Measurements from ENCODE around the gene CDH23. TPM values are rescaled to one million over a fixed set of nuclear protein-coding genes. Genes with fewer than 3 reads are reported as not detected.

CDH23 gene
- total RNA-seq, 2 donors from 2014 or later: 1.1 to 2.8 TPM

DNA sequence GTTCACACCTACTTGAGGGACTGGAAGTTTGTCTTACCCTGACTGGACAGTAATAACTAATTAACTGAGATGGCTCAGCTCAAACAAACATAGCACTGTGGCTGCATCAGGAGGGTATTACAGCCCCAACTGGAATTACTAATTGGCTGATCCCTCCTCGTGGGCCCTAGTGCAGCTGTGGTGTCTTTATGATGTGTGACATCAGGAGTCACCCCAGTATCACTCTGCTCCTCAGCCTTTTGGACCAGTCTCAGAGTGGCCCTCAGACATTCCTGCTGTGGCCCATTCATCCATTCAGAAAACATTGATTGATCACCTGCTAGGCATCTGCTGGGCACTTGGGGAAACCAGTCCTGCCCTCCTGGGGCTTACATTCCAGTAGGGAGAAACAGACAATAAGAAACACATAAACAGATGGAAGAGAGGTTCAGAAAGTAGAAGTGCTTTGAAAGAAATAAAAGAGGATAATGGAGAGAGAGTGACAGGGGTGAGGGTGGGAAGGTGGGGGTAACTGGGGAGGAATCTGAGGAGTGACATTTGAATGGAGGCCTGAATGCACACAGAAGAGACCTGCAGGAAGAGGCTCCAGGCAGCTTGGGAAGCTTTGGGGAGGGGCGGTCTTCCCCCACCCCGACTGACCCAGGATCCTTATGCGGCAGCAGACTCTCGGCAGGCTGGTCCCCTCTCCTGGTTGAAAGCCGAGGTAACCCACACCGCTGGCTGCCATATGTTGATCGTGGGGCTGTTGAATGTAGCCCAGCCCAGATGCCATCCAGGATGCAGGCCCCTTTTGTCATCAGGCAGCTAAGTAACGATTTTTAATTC is 209.7 kb downstream of the CDH23 start:
- ATAC-seq (replicated peaks in 1 of 2): no peak
- Mint-ChIP-seq H3K4me3 (no peak overlapping the region), H3K36me3 (ENCODE audit: insufficient read depth in 2 of 2) (no peaks in the 10 kb centered on the region), H3K27ac (no peak overlapping the region), H3K4me1 (ENCODE audit: low read depth) (peaks cover 17% of the 10 kb centered on the region), H3K27me3 (ENCODE audit: low read depth) (no peaks in the 10 kb centered on the region), H3K9me3 (no peaks in the 10 kb centered on the region)
- DNase-seq: no peak

- ATAC-seq (replicated peaks in 1 of 2) (no peak), DNase-seq (no peak)
- Mint-ChIP-seq H3K27ac (no peak overlapping the region), H3K27me3 (ENCODE audit: low read depth) (no peaks in the 10 kb centered on the region), H3K36me3 (ENCODE audit: insufficient read depth in 2 of 2) (no peaks in the 10 kb centered on the region), H3K4me3 (no peak overlapping the region), H3K9me3 (no peaks in the 10 kb centered on the region), H3K4me1 (ENCODE audit: low read depth) (peaks cover 15% of the 10 kb centered on the region)
Measured at GRCh38 chr10:71607082-71607443, 210.3 kb downstream of the CDH23 start.

DNA sequence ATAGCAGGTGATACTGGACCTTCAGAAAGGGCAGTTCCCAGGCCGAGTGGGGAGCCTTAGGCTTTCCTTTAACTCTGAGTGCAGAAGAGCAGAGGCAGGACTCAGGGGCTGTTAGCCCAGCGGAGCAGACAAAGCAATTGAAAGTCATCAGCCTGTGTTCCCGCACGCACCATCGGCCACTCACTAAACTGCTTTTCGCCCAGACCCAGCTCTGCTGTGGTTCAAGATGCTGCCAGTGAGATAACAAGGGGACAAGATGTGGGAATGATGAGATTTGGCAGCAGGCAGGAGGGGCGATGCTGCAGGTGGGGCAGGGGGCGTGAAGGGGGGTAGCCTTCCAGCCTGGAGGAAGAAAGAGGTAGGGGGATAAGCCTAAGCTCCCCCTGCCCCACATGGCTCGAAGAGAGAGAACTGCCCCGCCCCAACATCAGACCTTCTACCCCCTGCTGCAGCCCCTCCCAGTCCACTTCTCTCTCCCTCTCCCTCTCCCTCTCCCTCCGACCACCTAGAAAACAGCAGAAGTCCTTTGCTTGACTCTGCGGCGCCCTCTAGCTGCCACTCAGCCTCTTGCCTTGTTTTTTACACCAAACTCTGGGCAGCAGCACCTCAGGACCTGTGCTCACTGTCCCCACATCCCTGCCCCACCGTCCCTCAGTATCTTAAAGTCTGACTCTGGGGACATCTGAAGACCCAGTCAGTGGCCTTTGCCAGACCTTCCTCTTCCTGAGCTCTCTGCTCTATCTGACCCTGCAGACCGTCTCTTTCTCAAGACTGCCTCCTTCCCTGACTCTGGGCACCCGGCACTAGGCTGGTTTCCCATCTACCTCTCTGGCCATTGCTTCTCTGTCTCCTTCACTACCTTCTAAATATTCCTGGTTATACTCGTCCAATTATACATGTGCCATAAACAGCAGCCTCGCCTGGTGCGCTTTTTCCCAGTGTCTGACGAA is 212.4 kb downstream of the CDH23 start:
- no peaks in the 10 kb centered on the region for H3K27me3 Mint-ChIP-seq (ENCODE audit: low read depth)

DNA sequence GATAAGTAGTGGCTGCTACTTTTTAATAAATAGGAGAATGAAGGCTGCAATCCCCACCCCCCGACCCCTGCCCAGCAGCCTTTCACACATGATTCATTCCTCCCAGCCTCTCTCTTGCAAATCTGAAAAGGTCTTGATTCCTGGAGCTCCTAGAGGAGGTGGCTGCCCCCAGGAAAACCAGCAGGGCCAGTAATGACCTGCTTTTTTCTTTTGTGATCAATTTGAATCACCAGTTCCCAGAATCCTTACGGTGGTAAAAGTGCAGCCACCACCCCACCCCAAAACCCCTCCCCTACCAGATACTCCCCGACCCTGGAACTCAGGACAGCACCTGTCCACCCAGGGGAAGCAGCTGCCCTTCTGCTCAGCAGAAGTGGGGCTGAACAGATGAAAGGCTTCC is 213.9 kb downstream of the CDH23 start:
- H3K36me3 Mint-ChIP-seq (ENCODE audit: insufficient read depth in 2 of 2): no peaks in the 10 kb centered on the region
- no peaks in the 10 kb centered on the region for H3K9me3 Mint-ChIP-seq
- H3K4me3 Mint-ChIP-seq: no peak overlapping the region
- no peak for ATAC-seq (replicated peaks in 1 of 2)
- H3K27ac Mint-ChIP-seq: no peak overlapping the region
- no peak for DNase-seq
- no peaks in the 10 kb centered on the region for H3K27me3 Mint-ChIP-seq (ENCODE audit: low read depth)
- H3K4me1 Mint-ChIP-seq (ENCODE audit: low read depth): peaks cover 7% of the 10 kb centered on the region

More for the DNA sequence above, 212.4 kb downstream of the CDH23 start:
- Mint-ChIP-seq H3K9me3 (no peaks in the 10 kb centered on the region), H3K4me3 (no peak overlapping the region), H3K4me1 (ENCODE audit: low read depth) (peaks cover 15% of the 10 kb centered on the region), H3K27ac (no peak overlapping the region), H3K36me3 (ENCODE audit: insufficient read depth in 2 of 2) (no peaks in the 10 kb centered on the region)
- ATAC-seq (replicated peaks in 1 of 2): peak; percentile 51 to 55
- peak; percentile 73 to 74 for DNase-seq

- no peak overlapping the region for H3K27ac Mint-ChIP-seq
- ATAC-seq (replicated peaks in 1 of 2): no peak
Measured at GRCh38 chr10:71611131-71611530, 214.4 kb downstream of the CDH23 start.

DNA sequence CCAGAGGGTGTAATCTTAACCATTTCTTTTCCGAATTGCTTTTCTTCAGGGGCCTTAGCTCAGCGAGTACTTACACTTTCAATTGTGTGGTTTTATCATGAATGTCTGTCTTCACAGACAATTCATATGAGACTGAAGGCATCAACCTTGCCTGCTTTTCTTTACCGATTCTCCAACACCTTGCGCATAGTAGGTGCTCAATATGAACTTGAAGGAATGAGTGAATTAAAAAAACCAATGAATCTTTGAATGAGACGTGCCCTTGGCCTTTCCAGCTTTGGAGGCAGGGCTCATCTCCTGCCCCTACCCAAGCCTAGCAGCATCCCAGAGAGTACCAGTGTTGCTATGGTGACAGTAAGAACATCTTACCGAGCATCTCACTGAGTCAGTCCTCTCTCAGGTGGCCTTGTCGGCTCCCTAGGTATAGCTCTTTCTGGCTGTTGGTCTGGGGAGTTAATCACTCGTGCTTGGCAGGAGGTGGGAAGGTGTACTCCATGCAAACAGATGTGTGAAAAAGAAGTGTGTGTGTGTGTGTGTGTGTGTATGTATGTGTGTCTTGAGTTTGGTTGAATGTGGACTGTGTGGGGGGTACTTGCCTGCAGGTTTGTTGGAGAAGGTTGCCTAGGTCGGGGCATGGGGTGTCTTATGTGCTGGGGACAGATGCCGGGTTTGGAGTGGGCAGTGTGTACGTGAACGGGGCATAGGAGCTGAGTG is 215.1 kb downstream of the CDH23 start:
- no peak for ATAC-seq (replicated peaks in 1 of 2)

More at GRCh38 chr10:71611131-71611530, 214.4 kb downstream of the CDH23 start:
- Mint-ChIP-seq H3K4me1 (ENCODE audit: low read depth) (peaks cover 7% of the 10 kb centered on the region), H3K9me3 (no peaks in the 10 kb centered on the region), H3K4me3 (no peak overlapping the region), H3K27me3 (ENCODE audit: low read depth) (no peaks in the 10 kb centered on the region), H3K36me3 (ENCODE audit: insufficient read depth in 2 of 2) (no peaks in the 10 kb centered on the region)
- no peak for DNase-seq

DNA sequence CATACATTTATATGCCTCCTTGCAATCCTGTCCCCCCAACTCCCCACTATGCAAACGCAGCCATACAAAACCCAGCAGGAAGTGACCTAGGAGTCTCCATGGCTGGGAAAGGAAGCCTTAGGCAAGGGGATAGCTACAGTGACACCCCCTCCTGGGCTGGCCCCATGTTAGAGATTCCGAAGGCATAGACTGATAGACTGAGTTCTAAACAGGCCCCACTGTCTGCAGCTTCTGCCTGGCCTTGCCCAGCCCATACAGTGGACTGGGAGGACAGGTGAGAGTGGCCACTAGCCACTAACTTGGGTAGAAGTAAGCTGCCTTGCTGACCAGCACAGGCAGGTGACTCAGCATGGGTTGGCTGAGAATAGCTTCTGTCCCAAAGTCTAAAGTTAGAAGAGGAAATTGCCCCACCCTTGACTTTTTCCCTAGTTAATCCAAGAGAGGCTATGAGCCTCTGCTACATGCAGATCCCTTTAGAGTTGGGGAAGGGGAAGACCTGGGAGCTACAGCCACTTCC is 216.6 kb downstream of the CDH23 start:
- H3K36me3 Mint-ChIP-seq (ENCODE audit: insufficient read depth in 2 of 2): no peaks in the 10 kb centered on the region
- H3K27me3 Mint-ChIP-seq (ENCODE audit: low read depth): no peaks in the 10 kb centered on the region
- no peak overlapping the region for H3K4me3 Mint-ChIP-seq
- ATAC-seq (replicated peaks in 1 of 2) (no peak), DNase-seq (no peak)
- peaks cover 7% of the 10 kb centered on the region for H3K4me1 Mint-ChIP-seq (ENCODE audit: low read depth)
- no peak overlapping the region for H3K27ac Mint-ChIP-seq
- H3K9me3 Mint-ChIP-seq: no peaks in the 10 kb centered on the region

More for the DNA sequence above, 215.1 kb downstream of the CDH23 start:
- Mint-ChIP-seq H3K4me3 (no peak overlapping the region), H3K36me3 (ENCODE audit: insufficient read depth in 2 of 2) (no peaks in the 10 kb centered on the region), H3K9me3 (no peaks in the 10 kb centered on the region), H3K27me3 (ENCODE audit: low read depth) (no peaks in the 10 kb centered on the region), H3K4me1 (ENCODE audit: low read depth) (peaks cover 7% of the 10 kb centered on the region), H3K27ac (no peak overlapping the region)
- no peak for DNase-seq

- Mint-ChIP-seq H3K36me3 (ENCODE audit: insufficient read depth in 2 of 2) (no peaks in the 10 kb centered on the region), H3K4me3 (no peak overlapping the region), H3K9me3 (no peaks in the 10 kb centered on the region), H3K27ac (no peak overlapping the region), H3K4me1 (ENCODE audit: low read depth) (peaks cover 7% of the 10 kb centered on the region), H3K27me3 (ENCODE audit: low read depth) (no peaks in the 10 kb centered on the region)
- DNase-seq: no peak
- no peak for ATAC-seq (replicated peaks in 1 of 2)
Measured at GRCh38 chr10:71613877-71614276, 217.2 kb downstream of the CDH23 start.

DNA sequence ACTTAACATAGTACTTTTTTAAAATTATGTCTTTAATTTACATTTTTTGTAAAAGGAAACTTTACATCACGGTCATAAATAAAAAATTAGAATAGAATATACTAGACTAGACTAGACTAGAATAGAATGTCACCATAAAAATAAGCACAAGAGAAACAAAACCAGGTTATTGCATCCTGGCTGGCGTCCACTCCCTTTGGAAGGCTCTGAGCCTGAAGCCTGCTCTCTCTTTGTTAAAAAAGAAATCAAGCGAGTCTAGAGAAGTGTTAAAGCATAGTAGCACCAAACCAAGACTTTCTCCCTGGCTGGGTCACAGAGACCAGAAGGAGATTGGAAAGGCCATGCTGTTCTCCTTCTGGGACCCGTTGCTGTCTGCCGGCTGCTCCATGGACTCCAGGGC is 218.2 kb downstream of the CDH23 start:
- DNase-seq (no peak), ATAC-seq (replicated peaks in 1 of 2) (no peak)
- Mint-ChIP-seq H3K27ac (no peak overlapping the region), H3K4me1 (ENCODE audit: low read depth) (no peaks in the 10 kb centered on the region), H3K4me3 (no peak overlapping the region), H3K9me3 (no peaks in the 10 kb centered on the region), H3K36me3 (ENCODE audit: insufficient read depth in 2 of 2) (no peaks in the 10 kb centered on the region), H3K27me3 (ENCODE audit: low read depth) (no peaks in the 10 kb centered on the region)

- Mint-ChIP-seq H3K4me3 (no peak overlapping the region), H3K9me3 (no peaks in the 10 kb centered on the region), H3K27ac (no peak overlapping the region), H3K36me3 (ENCODE audit: insufficient read depth in 2 of 2) (no peaks in the 10 kb centered on the region), H3K27me3 (ENCODE audit: low read depth) (no peaks in the 10 kb centered on the region), H3K4me1 (ENCODE audit: low read depth) (no peaks in the 10 kb centered on the region)
- DNase-seq (no peak), ATAC-seq (replicated peaks in 1 of 2) (no peak)
Measured at GRCh38 chr10:71615538-71616329, 219.0 kb downstream of the CDH23 start.

DNA sequence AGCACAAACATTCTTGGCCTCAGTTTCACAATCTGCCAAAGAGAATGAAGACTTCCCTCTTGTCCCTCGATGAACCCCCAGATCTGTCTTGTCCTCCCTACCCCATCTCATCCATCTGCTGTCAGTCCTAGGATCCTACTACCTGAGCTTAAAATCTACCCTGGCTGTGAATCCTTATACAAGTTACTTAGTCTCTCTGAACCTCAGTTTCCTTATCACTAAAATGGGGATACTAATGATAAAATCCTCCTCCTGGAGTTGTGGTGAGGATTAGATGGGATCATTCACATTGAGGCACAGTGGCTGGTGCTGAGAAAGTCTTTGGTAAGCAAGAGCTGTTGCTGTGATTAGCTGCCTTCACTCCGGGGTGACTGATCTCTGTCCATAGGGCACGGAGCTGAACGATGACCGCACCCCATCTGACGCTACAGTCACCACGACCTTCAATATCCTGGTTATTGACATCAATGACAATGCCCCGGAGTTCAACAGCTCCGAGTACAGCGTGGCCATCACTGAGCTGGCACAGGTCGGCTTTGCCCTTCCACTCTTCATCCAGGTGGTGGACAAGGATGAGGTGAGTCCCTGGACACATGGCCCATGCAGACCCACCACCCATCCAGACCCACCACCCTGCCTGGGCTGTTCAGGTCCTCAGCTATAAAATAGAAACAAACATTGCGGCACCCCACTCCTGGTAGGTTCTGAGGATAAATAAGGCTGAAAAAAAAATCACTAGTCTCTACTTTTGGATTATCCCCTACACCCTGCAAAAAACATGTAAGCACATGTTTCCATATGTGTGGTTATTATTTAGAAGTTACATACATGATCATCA is 220.3 kb downstream of the CDH23 start:
- Mint-ChIP-seq H3K9me3 (no peaks in the 10 kb centered on the region), H3K36me3 (ENCODE audit: insufficient read depth in 2 of 2) (no peaks in the 10 kb centered on the region), H3K27me3 (ENCODE audit: low read depth) (no peaks in the 10 kb centered on the region), H3K27ac (no peak overlapping the region), H3K4me1 (ENCODE audit: low read depth) (no peaks in the 10 kb centered on the region), H3K4me3 (no peak overlapping the region)
- ATAC-seq (replicated peaks in 1 of 2): no peak
- no peak for DNase-seq

Measured in activated T-cell treated with anti-CD3 and anti-CD28 coated beads, Interleukin-2, amount 50 U/mL, for 72 hours (primary cell).